ENCODE measurements around the gene CDON.
"Not testable (repeated sequence)": the region's sequence is repeated elsewhere in the genome, so short reads cannot be mapped to it uniquely, and the experiment has no call there.

CDON gene

DNA sequence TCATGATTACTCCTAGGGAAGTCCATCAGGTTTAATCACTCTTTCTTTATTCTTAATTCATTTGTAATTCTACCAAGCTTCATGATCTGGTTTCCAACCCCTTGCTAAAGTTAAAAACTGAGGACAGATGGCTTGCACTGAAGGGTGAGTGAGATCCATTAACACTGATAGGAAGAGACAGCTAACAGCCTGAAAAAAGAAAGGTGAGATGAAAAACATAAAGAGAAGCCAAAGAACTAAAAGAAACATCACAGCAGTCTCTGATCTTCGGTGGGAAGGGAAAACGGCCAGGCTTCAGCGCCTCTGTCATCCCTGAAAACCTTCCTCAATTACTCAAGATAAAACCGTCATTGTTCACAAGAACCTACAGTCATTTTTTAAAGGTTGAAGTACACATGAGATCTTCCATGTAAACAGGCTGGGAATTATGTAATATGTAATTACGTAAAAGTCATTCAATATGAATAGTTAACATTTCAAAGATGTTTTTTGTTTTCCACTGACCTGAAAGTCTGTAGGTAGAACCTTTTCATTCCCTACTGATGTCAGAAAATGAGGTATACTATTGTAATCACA is 75.5 kb downstream of the CDON start:
- no peak for DNase-seq

DNA sequence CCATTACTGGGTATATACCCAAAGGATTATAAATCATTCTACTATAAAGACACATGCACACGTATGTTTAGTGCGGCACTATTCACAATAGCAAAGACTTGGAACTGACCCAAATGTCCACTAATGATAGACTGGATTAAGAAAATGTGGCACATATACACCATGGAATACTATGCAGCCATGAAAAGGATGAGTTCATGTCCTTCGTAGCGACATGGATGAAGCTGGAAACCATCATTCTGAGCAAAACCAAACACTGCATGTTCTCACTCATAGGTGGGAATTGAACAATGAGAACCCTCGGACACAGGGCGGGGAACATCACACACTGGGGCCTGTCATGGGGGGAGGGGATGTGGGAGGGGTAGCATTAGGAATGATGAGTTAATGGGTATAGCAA is 76.7 kb downstream of the CDON start:
- not testable (repeated sequence) for DNase-seq

DNA sequence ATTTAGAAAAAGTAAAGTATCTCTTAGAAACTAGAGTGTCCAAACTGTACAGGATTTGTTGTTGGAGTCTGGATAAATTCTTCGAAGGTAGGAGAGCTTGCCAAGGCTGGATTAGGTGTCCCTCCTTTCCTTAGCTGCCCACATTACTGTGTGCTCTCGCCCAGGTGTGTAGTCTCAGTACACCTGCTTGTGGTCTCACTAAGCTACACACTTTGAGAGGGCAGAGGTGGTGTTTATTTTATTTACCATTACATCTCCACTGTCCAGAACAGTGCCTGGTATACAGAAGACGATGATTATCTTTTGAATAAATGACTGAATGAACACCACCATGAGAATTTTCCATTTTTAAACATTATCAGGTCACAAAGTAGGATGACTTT is 80.3 kb downstream of the CDON start:
- DNase-seq, result no peak

DNA sequence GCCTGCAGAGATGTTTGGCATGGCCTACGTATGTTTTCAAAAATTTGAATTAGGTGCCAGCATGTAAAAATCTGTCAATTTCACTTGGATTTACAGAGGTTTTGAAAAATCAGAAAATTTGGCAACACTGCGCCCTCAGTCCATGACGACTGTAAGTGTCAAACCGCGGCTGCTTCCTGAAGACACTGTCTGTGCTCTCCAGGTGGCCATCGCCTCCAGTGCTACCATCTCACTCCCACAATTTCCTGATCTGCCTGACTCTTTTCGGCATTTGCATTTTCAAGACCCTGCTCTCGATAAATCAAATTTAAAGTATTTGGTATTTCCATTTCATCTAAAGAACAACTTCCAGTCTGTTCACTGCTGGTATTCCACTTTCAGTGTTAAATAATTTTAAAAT is 82.2 kb downstream of the CDON start:
- DNase-seq, result no peak

DNA sequence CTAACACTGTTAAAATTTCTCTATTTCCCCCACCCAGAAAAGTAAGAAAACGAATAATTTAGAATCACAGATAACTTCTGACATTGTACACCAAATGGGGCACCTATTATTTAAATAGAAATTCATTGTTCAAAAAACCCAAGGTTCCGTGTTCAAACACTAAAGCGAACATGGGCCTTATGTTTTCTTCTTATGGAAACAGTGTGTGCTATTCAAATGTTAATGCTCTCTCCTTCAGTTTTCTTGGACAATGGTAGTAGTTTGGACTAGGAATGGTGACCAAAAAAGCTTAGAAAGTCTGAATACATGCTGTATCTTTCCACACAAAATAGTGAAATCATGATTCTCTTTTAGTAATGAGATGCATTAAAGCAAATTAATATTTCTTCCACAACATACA is 83.2 kb downstream of the CDON start:
- no peak for DNase-seq

DNA sequence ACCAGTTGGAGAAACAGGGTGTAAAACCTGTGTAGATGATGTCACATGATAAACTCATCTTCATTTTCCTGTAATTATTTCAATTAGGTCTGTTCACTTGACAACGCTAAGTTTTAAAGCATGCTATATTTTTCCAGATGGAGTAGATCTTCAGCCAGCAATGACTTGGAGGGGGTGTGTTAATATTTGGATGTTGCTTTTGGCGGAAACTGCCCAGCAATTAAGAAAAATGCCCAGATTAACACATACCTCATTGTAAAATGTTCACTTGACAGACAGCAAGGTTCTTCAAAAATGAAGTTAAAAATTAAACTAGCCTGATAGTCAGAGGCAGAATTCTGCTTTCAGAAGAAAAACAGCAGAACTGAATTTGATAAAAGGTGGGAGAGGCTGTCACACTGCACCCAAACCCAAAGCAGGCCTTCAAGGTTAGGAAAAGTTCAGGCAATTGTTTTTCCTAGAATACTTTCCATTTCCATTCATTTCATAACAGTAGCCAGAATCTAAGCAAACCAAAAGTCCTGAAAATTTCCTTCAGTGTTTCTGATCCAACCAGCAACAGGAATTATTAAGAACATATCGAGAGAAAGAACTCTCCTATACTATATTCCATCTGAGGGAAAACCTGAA is 83.8 kb downstream of the CDON start:
- no peak for DNase-seq

DNA sequence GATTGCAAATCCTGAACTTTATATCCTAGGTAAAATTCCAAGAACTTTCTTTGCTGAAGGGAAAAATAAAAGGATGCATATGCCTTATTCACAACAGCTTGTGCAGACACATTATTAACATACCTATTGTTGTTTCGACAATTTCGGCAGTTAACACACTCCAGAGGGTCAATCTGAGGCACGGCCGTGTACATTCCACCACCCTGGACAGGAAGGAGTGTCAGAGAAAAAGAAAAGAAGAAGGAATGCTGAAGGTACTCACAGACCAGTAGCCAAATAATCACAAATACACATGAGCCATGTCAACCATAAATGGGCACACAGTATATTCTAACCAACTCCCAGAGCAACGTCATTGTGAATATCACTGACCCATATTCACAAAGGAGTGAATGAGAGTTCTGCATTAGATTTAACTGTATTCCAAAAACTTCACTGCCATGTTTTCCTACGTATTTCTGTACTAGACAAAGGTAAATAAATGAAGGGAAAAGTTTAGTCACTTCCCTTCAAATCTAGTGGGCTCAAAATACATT is 84.4 kb downstream of the CDON start:
- DNase-seq, result no peak

DNA sequence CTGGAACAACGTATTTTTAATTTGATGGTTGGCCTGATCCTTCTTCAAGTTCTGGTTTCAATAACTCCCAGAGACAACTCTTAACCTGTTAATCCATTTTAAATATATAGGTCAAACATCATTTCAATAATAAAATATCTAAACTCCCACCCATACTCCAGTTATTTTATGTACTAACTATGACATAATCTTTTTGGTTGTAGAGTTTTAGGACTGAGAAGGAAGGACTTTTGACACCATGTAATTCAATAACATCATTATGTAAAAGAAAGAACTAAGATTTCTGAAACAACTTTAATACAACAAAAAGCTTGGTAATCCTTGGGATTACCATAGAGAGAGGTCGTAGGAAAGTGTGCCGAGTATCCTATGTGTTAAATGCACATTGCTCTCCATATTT is 85.3 kb downstream of the CDON start:
- DNase-seq, result no peak

DNA sequence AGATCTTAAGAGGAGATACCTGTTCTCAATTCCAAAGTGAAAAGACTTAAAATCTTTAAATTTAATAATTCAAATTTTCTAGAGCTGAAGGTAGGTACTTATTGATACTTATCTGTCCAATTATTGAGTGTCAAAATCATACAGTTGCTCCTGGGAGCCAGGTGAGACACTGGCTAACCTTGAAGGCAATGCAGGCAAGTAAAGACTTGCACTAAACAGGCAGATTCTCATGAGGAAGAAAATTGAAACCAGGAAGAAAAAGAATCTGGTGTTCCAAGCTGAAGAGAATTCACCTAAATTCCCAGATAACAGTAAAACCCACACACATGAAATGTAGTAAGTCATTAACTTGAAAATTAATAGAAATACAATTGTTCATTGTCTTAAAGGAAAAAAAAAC is 86.5 kb downstream of the CDON start:
- no peak for DNase-seq

DNA sequence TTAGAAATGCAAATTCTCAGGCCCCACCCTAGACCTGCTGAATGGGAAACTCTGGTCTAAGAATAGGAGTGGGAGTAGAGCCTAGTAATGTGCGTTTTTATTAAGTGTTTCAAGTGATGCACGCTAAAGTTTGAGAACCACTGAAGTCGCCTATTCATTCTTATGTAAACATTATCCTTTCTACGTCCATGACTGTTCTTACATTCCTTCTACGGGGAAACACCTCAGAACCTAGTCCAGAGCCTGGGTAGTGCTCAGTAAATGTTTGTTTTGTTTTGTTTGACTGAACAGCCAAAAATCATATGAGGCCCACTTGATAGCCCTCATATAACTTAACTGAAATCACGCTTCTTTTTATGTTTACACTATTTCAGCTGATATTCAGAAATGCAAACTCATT is 87.0 kb downstream of the CDON start:
- no peak for DNase-seq

DNA sequence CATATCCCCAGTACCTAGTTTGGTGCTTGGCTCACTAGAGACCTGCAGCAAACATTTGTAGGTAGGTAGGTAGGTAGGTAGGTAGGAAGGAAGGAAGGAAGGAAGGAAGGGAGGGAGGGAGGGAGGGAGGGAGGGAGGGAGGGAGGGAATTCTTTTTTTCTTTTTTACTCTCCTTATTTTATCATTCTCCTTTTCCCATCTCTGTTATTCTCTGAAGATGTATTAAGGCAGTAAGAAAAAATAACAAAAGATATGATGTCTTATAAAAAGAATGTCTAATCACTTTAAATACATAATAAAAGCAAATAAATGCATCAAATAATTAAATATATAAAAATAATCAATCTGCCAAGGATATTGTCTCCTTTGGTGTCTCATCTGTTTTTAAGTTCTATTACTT is 88.4 kb downstream of the CDON start:
- DNase-seq, result no peak

DNA sequence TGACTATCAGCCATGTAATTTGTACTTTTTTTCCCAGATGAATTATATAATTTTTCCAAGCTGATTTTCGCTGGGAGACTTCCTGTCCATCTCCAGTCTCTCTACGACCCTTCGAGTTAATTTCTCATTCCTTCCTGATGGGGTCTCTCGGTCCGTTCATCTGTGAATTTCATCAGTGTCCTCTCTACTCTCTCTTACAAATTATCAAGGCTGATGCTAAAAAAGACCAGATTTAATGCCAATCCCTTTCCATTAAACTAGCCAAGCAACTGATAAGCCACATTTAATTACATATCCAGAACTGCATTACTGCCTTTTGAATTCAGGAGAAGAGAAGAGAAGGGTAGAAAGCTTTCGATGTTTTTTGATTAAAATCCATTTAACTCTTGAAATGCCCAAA is 91.0 kb downstream of the CDON start:
- no peak for DNase-seq

DNA sequence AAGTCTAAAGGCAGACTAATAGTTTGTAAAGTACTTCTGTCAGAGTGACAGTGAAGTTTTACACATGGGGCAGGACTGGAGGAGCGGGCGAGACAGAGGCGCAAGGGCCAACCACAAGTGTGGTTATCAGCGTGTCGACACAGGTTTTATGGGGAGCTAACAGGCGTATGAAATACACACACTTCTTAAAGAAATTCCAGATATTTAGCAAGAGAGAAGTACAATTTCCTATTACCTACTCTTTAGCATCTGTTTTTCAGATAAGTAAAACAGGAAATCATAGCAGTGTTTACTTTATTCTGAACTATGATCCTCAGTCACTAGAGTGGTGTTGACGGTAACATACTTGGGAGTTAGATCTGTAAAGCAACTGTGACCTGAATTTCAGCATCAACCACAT is 94.3 kb downstream of the CDON start:
- peak; percentile 70 for DNase-seq

DNA sequence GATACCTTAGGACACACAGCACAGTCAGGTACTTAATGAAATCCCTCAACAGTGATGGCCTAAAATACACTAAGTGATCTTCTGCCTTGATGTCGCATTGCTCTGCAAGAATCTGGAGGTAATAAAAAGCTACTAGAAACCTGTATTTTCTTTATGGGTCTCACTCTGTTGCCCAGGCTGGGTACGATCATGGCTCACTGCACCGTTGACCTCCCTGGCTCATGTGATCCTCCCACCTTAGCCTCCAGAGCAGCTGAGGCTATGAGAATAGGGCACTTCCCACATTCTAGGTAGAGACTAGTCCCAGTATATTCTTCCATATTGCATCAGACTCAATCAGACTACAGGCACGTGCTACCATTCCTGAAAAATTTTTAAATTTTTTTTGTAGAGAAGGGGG is 95.2 kb downstream of the CDON start:
- DNase-seq, result no peak

DNA sequence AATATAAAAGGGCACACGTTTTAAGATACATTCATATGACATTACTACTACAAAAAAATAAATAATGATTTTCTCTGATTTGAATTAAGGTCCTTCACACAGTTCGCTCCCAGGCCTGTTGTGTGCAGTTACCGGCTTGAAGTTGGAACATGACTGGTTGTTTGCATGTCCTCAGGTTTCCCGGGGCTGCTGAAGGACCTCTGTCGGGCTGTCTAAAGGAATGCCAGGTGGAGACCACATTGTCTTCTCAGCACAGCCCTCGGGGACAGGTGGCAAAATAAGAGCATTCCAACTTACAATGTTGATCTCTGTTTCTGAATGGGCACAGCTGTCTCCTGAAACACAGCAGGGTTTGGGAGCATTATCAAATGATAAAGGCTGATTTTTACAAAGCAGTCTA is 101.9 kb downstream of the CDON start:
- no peak for DNase-seq

DNA sequence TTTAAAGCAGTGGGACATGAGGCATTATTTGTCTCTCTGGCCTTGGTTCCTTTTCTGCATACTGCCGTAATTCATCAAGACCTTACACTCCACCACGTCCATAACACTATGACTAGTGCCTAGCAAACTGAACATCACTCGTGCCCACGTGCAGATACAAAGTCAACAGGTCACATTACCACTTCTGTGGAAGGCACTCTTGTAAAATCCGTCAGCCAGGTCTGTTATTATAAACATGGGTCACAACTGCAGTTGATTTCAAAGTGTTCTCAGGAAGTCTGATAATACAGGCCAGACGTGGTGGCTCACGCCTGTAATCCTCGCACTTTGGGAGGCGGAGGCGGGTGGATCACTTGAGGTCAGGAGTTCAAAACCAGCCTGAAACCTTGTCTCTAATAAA is 102.7 kb downstream of the CDON start:
- no peak for DNase-seq

DNA sequence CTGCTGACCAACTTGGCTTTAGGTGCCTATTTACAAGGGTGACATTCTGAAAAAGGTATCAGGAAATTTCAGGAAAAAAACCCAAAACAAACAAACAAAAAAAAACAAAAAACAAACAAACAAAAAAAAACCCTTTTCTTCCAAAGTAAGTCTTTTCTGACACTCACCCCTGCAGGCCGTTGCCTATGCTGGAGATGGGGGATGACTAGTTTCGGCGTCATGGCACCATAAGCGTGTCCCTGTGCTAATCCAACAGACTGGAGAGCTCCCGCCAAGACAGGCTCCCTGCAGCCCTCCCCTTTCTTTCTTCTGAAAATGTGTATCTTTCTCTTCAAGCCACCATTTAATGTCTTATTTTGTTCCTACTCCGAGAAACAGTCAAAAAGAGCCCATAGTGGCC is 103.2 kb downstream of the CDON start:
- DNase-seq, result no peak

DNA sequence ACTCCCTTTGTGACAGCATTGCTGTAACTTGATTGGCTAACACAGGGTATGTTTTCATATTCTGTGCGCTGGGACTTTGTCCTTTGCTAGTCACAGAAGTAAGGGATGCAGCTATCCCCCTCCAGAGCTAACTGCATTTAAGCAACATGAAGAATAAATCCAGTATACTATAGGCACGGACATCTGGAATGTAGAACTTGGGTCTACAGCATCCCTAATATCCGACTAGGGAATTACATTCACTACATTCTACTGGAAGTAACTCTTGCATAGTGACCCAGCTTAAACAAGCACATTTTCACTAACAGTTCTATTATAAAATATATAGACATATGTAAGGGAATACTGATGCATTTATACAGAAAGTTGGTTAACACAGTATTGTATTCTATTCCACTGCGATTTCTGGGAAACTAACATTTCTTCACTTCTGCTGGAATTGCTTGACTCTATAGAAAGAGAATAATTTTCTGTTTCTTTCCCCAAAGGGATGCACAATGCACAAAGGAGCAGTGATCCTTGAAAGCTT is 103.7 kb downstream of the CDON start:
- no peak for DNase-seq

DNA sequence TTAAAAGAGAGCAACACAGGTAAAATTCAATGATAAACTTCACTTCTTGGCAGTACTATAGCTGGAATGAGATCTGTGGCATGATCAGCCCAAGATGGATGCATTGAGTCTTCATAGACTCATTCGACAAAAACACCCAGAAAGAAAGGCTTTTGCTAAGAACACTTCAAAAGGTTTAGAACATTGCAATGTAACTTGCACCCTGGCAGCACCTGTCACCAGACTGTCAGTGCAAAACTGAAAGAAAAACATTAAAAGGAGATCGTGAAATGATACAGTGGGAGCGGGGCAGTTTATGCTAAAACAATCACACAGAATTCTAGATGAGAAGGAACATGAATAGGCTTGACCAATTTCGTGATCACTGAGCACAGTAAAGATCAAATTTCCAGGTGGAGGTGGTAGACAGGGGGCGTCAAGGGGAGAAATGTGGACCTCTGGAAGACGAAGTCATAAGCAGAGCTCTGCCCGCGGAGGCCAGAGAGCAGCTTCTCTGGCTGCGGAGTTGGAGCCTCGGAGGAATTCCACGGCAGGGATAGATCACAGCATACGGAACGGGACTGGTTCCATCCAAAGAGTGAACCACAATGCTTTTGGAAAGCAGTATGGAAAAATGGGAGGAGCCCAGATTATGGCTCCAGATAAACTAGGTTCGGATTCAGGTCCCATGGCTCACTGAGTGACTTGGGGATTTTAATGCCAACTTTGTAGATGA is 104.9 kb downstream of the CDON start:
- no peak for DNase-seq

DNA sequence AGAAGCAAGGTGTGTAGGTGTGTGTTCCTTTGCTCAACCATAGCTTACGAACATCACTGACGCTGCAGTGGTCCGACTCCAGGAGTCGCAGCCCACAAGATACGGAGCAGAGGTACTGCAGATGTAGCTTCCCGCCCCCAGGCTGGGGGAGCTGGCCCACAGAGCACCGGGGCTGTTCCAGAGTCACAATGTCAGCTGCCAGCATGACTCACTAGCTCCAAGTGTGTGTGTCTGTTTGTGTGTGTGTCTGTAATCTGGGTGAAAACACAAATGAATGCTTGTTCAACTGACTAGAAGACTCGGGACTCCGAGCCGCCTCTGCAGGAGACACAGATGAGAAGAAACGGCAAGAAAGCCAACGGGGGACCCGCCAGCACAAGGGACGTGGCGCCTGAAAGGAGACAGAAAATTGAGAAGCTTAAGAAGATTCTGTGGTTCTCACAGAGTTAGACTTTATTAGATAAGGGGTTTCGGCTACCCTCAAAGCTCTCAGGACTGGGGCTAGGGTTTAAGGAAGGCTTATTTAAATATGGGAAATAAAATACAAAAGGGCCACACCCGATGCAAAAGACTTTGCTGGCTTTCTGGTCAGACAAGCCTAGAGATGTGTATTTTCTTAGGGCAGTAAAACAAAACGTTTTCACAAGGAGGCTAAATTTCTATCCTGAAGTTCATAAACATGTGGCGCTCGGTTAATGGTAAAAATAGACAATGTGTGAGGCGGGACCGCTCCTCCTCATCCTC is 106.1 kb downstream of the CDON start:
- DNase-seq, result no peak

DNA sequence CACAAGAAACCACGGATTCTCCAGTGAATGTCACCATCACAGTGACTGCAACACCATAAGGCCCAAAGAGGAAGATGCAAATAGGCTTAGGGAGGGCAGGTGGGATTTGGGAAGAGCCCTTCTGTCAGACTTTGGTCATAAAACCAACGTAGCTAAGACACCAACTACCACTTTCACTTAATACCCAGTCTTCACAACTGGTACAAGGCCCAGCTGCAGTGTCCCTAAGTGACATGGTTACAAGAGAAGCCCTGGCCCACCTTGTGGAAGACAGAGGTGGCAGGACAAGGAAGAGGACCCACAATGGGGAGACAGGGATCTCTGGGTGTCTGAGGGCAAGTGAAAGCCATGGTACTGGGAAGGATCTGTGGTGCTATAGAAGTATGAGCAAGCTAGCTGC is 106.8 kb downstream of the CDON start:
- DNase-seq, result no peak

DNA sequence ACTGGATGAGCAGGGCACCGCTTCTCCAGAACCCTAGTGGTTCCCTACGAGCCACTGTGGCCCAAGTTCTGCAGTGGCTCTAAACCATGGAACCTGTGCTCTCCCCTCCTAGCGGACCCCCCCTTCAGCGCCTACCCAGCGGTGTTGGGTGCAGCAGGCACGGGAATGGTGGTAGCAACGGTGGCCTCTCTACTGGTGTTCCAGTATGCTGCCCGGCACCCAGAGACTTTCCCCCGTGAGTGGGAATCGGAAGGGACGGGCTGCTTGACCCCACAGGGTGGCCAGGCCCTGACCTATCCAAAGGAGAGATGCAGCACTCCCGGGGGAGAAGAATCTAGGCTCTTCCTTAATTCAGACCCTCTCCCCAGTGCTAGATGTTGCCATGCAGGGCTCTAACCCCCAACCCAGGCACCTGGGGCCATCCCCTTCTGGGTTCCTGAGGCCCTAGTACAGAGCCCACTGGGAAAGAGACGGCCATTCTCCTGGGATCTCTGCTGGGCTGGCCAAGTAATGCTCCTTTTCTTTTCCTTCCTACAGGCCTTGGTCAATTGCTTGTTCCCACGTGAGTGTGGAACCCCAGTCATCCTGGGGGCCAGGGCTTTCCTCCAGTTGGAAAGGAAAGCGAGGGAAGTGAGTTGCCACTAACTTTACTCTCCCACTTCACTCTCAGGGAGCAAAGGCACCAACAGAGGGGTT is 107.6 kb downstream of the CDON start:
- DNase-seq, result no peak
